Endodermal cell (in vitro differentiated cells): ENCODE results near the gene SMURF1. TPM values are rescaled to one million over a fixed set of nuclear protein-coding genes. Genes with fewer than 3 reads are reported as not detected.

Source experiments
- DNase-seq: peaks from one replicate; pipeline ENCODE4 v3.0.0-alpha.2; 2017
- H3K27ac ChIP-seq: 2 replicates; pipeline ENCODE4 v1.5.1; 2013; ENCODE audit warnings: mild to moderate bottlenecking, low read depth, low read length, moderate library complexity
- H3K27me3 ChIP-seq: 2 replicates; pipeline ENCODE4 v1.6.1; 2013; ENCODE audit warnings: mild to moderate bottlenecking, low read length, moderate library complexity; ENCODE audit not compliant: insufficient read depth, control insufficient read depth, poor library complexity, severe bottlenecking
- H3K36me3 ChIP-seq: 2 replicates; pipeline ENCODE4 v1.7.0; 2013; ENCODE audit warnings: mild to moderate bottlenecking, low read length, moderate library complexity; ENCODE audit not compliant: control insufficient read depth, insufficient read depth
- H3K4me1 ChIP-seq: one replicate; pipeline ENCODE4 v1.7.0; 2013; ENCODE audit warnings: low read length; ENCODE audit not compliant: control insufficient read depth, insufficient read depth
- H3K4me3 ChIP-seq: 2 replicates; pipeline ENCODE4 v1.5.1; 2013; ENCODE audit warnings: mild to moderate bottlenecking, low read length, moderate library complexity
- H3K9ac ChIP-seq: 2 replicates; pipeline ENCODE4 v1.6.1; 2013; ENCODE audit warnings: mild to moderate bottlenecking, low read length, moderate library complexity; ENCODE audit not compliant: poor library complexity, severe bottlenecking; ENCODE audit errors: extremely low read depth
- H3K9me3 ChIP-seq: 2 replicates; pipeline ENCODE4 v1.6.1; 2013; ENCODE audit warnings: mild to moderate bottlenecking, low read length, moderate library complexity; ENCODE audit not compliant: control insufficient read depth
- H3K27ac Mint-ChIP-seq: 2 replicates; pipeline ENCODE4 v1.8.0; 2020; ENCODE audit warnings: mixed read lengths
- H3K27me3 Mint-ChIP-seq: 2 replicates; pipeline ENCODE4 v1.8.0; 2021; ENCODE audit warnings: mild to moderate bottlenecking, mixed read lengths; ENCODE audit not compliant: insufficient read depth
- H3K36me3 Mint-ChIP-seq: 2 replicates; pipeline ENCODE4 v1.8.0; 2020; ENCODE audit warnings: low read depth, mixed read lengths
- H3K4me1 Mint-ChIP-seq: 2 replicates; pipeline ENCODE4 v1.8.0; 2020; ENCODE audit warnings: mixed read lengths
- H3K4me3 Mint-ChIP-seq: 2 replicates; pipeline ENCODE4 v1.8.0; 2020; ENCODE audit warnings: mild to moderate bottlenecking, moderate library complexity, mixed read lengths
- H3K9me3 Mint-ChIP-seq: 2 replicates; pipeline ENCODE4 v1.8.0; 2020; ENCODE audit warnings: mild to moderate bottlenecking, mixed read lengths
- WGBS, 2 experiments: methylation state at CpG; one replicate each; pipeline versions ENCODE4 v1.1.5 to v1.1.7; 2013; ENCODE audit warnings: missing lambda C conversion rate in 2 of 2, mixed read lengths in 1 of 2; ENCODE audit not compliant: insufficient coverage in 1 of 2, insufficient read length in 1 of 2; 5-methylcytosine and 5-hydroxymethylcytosine counted together
- total RNA-seq, 2 donors: library from RNA; stranded (reverse); fragmentation: NEBNext Ultra II Directional in 1 of 2; extraction: Animal tissue kit (Norgen Biotek cat#: 25700) in 1 of 2; gene quantifications; 2 replicates in 1 of 2; 3 replicates in 1 of 2; pipeline ENCODE4 v1.2.1, GENCODE V29; 2021
- TF ChIP-seq, protein P1 (sequence below): fragments of 200-600 bp; sonication (generic); conservative IDR thresholded peaks from 2 replicates; pipeline ENCODE4 v1.5.0; 2021; ENCODE audit warnings: antibody characterized with exemption, mild to moderate bottlenecking

The SMURF1 gene
- total RNA-seq, 2 donors from 2014 or later = 31.6 to 38.1 TPM

- no peaks in the 10 kb centered on the region for H3K27me3 Mint-ChIP-seq
- H3K9me3 Mint-ChIP-seq = no peaks in the 10 kb centered on the region
- peaks cover 64% of the 10 kb centered on the region for H3K36me3 Mint-ChIP-seq
- H3K27me3 ChIP-seq = no peaks in the 10 kb centered on the region
- no peak overlapping the region for H3K4me3 Mint-ChIP-seq
- H3K4me3 ChIP-seq = no peak overlapping the region
- H3K27ac ChIP-seq = no peak overlapping the region
- H3K9me3 ChIP-seq = no peaks in the 10 kb centered on the region
- 90 to 93% methylated on average over 14 to 20 of the region's 20 CpGs for WGBS, 2 experiments
- TF ChIP-seq, protein P1, sequence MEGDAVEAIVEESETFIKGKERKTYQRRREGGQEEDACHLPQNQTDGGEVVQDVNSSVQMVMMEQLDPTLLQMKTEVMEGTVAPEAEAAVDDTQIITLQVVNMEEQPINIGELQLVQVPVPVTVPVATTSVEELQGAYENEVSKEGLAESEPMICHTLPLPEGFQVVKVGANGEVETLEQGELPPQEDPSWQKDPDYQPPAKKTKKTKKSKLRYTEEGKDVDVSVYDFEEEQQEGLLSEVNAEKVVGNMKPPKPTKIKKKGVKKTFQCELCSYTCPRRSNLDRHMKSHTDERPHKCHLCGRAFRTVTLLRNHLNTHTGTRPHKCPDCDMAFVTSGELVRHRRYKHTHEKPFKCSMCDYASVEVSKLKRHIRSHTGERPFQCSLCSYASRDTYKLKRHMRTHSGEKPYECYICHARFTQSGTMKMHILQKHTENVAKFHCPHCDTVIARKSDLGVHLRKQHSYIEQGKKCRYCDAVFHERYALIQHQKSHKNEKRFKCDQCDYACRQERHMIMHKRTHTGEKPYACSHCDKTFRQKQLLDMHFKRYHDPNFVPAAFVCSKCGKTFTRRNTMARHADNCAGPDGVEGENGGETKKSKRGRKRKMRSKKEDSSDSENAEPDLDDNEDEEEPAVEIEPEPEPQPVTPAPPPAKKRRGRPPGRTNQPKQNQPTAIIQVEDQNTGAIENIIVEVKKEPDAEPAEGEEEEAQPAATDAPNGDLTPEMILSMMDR = no peak
- H3K27ac Mint-ChIP-seq = peak overlapping the region; percentile 16
- peaks cover 57% of the 10 kb centered on the region for H3K36me3 ChIP-seq
- no peak for DNase-seq
- H3K9ac ChIP-seq = no peak overlapping the region
- H3K4me1 Mint-ChIP-seq = no peaks in the 10 kb centered on the region
- no peaks in the 10 kb centered on the region for H3K4me1 ChIP-seq
Measured at GRCh38 chr7:99027841-99028240, 116.1 kb downstream of the SMURF1 start.

DNA sequence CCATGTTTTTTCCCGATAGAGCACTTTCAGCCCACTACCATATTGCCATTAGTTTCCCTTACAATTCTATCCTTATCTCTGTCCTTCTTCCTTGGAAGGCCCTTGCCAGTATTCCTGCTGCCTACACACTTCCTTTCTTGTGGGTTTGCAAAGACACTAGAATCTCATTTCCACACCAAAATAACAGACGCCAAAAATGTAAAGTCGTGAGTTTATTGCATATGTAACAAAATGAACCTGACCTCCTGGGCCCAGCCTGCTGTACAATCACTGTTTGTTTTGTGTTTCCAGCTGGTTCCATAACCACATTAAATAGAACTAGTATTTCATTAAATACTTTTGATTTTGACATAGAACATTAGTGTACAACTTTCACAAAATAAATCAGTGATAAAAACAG is 116.7 kb downstream of the SMURF1 start:
- H3K4me1 ChIP-seq = no peaks in the 10 kb centered on the region
- H3K36me3 Mint-ChIP-seq = peaks cover 61% of the 10 kb centered on the region
- H3K27me3 Mint-ChIP-seq = no peaks in the 10 kb centered on the region
- WGBS, 2 experiments = 92 to 100% methylated on average over 3 of the region's 3 CpGs
- TF ChIP-seq, protein P1 = no peak
- DNase-seq = no peak
- no peaks in the 10 kb centered on the region for H3K4me1 Mint-ChIP-seq
- H3K27ac Mint-ChIP-seq = peak overlapping the region; percentile 15
- no peaks in the 10 kb centered on the region for H3K27me3 ChIP-seq
- peaks cover 56% of the 10 kb centered on the region for H3K36me3 ChIP-seq
- no peak overlapping the region for H3K27ac ChIP-seq
- no peaks in the 10 kb centered on the region for H3K9me3 Mint-ChIP-seq
- no peak overlapping the region for H3K4me3 ChIP-seq
- H3K4me3 Mint-ChIP-seq = no peak overlapping the region
- H3K9ac ChIP-seq = no peak overlapping the region
- H3K9me3 ChIP-seq = no peaks in the 10 kb centered on the region

DNA sequence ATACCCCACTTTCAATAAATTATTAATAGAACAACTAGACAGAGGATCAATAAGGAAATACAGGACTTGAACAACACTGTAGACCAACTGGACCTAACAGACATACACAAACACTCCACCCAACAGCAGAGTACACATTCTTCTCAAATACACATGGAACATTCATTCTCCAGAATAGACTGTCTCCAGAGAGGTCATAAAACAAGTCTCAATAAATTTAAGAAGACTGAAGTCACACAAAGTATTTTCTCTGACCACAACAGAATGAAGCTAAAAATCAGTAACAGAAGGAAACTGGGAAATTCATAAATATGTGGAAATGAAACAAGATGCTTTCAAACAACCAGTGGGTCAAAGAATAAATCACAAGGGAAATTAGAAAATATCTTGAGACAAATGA is 119.8 kb downstream of the SMURF1 start:
- no peak overlapping the region for H3K27ac Mint-ChIP-seq
- H3K27me3 Mint-ChIP-seq = no peaks in the 10 kb centered on the region
- no peak for DNase-seq
- no peak overlapping the region for H3K4me3 Mint-ChIP-seq
- no peaks in the 10 kb centered on the region for H3K27me3 ChIP-seq
- TF ChIP-seq, protein P1 = no peak
- H3K36me3 Mint-ChIP-seq = peaks cover 54% of the 10 kb centered on the region
- H3K4me1 ChIP-seq = peaks cover 8% of the 10 kb centered on the region
- H3K9ac ChIP-seq = no peak overlapping the region
- H3K9me3 ChIP-seq = no peaks in the 10 kb centered on the region
- H3K36me3 ChIP-seq = peaks cover 53% of the 10 kb centered on the region
- peaks cover 9% of the 10 kb centered on the region for H3K4me1 Mint-ChIP-seq
- H3K4me3 ChIP-seq = no peak overlapping the region
- H3K27ac ChIP-seq = no peak overlapping the region
- no peaks in the 10 kb centered on the region for H3K9me3 Mint-ChIP-seq
